HG03520 (cell line): ENCODE data around the gene PLCXD3.

Experiments used
- ATAC-seq: cut with Tn5 transposase; IDR thresholded peaks from one replicate; pipeline ENCODE4 v1.9.1; 2021; ENCODE audit warnings: mild to moderate bottlenecking, moderate library complexity; ENCODE audit not compliant: unreplicated experiment

The PLCXD3 gene

GRCh38 chr5:41416336-41416735 is 94.1 kb downstream of the PLCXD3 start:
- no peak for ATAC-seq

- ATAC-seq = no peak
Observed at GRCh38 chr5:41415242-41415641, 95.2 kb downstream of the PLCXD3 start.

GRCh38 chr5:41414598-41414997 is 95.8 kb downstream of the PLCXD3 start:
- no peak for ATAC-seq

GRCh38 chr5:41413074-41413473 is 97.3 kb downstream of the PLCXD3 start:
- ATAC-seq = no peak

- no peak for ATAC-seq
Observed at GRCh38 chr5:41412496-41412895, 97.9 kb downstream of the PLCXD3 start.

GRCh38 chr5:41410737-41411136 is 99.7 kb downstream of the PLCXD3 start:
- no peak for ATAC-seq

- ATAC-seq = no peak
Observed at GRCh38 chr5:41410307-41410706, 100.1 kb downstream of the PLCXD3 start.

GRCh38 chr5:41408676-41409443 is 101.5 kb downstream of the PLCXD3 start:
- no peak for ATAC-seq

- no peak for ATAC-seq
Observed at GRCh38 chr5:41406936-41407335, 103.5 kb downstream of the PLCXD3 start.

GRCh38 chr5:41406424-41406823 is 104.0 kb downstream of the PLCXD3 start:
- no peak for ATAC-seq

- no peak for ATAC-seq
Observed at GRCh38 chr5:41404757-41405156, 105.6 kb downstream of the PLCXD3 start.

GRCh38 chr5:41403846-41404245 is 106.6 kb downstream of the PLCXD3 start:
- ATAC-seq = no peak

GRCh38 chr5:41402845-41403244 is 107.6 kb downstream of the PLCXD3 start:
- no peak for ATAC-seq

GRCh38 chr5:41399839-41400238 is 110.6 kb downstream of the PLCXD3 start:
- no peak for ATAC-seq

- ATAC-seq = no peak
Observed at GRCh38 chr5:41392016-41392415, 118.4 kb downstream of the PLCXD3 start.

- ATAC-seq = no peak
Observed at GRCh38 chr5:41374631-41375030, 135.8 kb downstream of the PLCXD3 start.

- no peak for ATAC-seq
Observed at GRCh38 chr5:41373230-41373629, 137.2 kb downstream of the PLCXD3 start.

- ATAC-seq = no peak
Observed at GRCh38 chr5:41371738-41372137, 138.7 kb downstream of the PLCXD3 start.

- no peak for ATAC-seq
Observed at GRCh38 chr5:41370482-41370881, 139.9 kb downstream of the PLCXD3 start.

GRCh38 chr5:41369799-41370198 is 140.6 kb downstream of the PLCXD3 start:
- no peak for ATAC-seq

GRCh38 chr5:41368158-41368557 is 142.2 kb downstream of the PLCXD3 start:
- no peak for ATAC-seq

GRCh38 chr5:41365369-41365768 is 145.0 kb downstream of the PLCXD3 start:
- ATAC-seq = no peak

GRCh38 chr5:41364346-41364745 is 146.1 kb downstream of the PLCXD3 start:
- no peak for ATAC-seq
